ENCODE data around the gene CDR2L.
"Not testable (repeated sequence)": the region's sequence is repeated elsewhere in the genome, so short reads cannot be mapped to it uniquely, and the experiment has no call there.

The CDR2L gene

DNA sequence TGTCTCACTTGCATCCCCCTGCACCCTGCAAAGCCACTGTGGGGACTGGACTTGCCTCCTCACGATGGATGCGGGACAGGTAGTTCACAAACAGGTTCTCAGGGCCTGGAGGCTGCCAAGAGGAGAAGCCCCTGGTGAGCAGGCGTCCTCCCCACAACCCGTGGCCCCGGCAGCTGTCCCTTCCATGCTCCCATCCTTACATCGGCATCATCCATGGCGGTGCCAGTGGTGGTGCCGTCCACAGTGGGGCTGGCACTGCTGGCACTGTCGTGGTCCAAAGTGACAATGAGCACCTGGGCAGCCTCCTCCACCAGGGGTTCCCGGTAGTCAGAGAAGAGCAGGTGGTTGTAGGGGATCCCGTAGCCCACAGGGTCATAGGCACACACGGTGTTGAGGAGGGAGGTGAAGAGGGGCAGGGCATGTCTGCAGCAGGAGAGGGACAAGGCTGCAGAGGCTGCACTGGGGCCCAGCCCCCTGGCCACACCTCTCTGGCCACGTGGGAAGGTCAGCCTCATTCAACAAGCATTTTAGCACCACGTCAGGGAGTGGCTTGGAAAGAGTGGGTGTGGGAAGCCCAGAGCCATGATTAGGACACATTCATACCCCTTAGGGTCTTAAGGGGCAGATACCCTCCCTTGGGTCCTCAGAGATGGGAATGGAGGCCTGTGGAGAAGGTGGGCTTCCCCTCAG, 27.5 kb upstream of the CDR2L start:
- peak; percentile 40 for DNase-seq (ENCODE audit: low read depth, low spot score)

DNA sequence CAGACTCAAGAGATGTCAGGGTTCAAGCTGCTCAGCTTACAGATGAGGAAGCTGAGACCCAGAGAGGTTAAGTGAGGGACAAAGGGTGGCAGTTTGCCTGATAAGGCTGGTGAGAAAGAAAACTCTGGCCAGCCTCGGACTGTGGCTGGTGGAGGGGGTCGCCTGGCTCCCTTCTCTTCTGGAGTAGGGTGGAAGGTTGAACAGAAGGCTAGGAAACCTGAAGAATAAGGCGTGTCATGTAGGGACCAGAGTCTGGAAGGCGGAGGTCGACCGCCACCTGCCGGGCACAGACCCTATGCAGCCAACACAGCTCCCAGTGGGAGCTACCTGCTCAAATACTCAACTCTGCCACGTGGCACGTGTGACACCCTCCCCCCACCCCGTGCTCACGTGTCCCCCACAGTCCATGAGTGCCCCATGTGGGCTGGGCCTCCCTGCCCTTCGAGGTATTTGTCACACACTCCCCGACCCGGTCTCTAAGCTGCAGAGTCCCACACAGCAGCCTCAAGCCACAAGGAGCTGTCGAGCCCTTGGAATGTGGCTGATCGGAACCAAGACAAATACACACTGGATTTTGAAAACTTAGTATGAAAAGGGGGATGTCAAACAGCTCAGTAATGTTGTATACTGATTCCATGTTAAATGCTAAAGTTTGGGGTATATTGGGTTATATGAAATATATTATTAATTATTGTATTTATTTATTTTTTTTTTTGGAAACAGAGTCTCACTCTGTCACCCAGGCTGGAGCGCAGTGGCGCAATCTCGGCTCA, 26.7 kb upstream of the CDR2L start:
- peak; percentile 48 for DNase-seq (ENCODE audit: low read depth, low spot score)

DNA sequence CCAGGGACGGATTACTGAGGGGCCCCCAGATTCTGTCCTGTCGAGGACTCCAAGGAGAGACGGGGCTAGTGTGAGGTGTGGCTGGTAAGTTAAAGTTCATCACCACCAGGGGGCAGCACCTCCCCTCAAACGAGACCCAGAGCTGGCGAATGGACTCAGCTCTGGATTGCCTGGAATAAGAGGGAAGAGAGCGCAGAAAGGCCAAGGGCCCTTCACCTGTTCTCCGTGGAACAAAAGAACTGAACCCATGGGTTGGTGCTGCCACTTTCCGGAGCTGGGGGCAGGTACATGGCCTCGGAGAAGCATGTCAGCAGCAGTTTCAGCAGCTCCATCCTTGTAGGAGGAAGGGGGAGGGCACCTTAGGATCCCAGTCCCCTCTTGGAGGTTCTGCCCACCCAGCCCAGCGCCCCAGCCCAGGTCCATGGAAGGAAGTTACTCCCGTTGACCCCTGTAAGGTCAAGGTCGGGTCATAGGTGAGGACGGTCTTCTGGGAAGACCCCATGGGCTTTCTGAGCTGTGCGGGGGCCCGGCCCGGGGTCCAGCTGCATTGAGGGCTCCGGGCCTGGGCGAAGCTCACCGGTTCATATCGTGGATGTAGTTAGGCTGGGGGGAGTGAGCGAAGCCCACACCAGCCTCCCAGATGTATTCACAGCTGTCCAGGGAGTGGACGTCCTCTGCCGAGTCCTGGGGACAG, 25.6 kb upstream of the CDR2L start:
- DNase-seq (ENCODE audit: low read depth, low spot score), result peak; percentile 93

DNA sequence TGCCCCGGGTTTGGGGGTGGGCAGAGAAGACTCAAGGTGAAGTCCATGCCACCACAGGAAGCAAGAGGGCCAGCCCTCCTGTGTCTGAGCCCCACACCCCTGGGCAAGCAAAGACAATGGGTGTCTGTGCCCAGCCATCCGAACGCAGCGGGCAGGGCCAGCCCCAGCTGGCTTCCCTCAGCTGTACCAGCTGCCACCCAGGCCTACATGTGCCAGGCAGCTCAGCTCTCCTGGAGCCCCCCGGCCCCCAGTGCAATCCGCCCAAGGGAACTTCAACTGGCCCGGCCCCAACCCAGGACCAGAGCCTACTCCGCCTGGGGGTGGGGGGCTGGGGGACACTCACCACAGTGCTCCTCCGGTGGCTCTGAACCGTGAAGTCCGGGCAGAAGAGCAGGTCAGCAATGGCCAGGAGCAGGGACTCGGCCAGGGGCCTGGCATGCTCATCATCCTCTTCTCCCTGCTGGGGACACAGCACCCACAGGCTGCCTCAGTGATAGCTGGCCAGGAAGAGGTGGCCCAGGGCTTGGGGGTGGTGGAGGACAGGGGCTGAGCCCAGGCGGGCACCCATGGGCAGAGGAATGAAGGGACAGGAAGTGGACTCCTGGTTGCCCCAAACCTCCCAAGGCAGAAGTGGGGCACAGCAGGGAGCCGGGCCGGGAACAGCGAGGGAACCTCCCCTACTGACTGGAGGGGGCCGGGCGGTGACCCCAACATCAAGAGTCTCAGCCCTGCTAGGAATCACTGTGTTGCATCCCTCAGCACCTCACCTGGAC, 24.6 kb upstream of the CDR2L start:
- no peak for DNase-seq (ENCODE audit: low read depth, low spot score)

DNA sequence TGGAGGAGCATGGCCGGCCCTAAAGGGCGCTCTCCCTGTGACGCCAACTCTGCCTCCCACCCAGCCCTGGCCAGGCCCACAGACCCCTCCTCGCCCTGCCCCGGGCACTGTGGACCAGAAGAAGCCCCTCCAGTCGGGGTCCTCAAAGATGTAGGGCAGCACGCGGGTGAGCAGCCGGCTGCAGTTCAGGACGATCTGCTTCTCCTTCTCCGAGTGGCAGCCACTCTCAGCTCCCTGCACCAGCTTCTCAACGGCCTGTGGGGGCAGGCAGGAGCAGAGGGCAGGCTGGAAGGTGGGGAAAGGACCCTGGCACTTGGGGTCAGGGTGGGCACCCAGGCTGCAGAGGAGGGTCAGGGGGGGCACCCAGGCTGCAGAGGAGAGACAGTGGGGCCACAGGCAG, 23.8 kb upstream of the CDR2L start:
- DNase-seq (ENCODE audit: low read depth, low spot score), result no peak

DNA sequence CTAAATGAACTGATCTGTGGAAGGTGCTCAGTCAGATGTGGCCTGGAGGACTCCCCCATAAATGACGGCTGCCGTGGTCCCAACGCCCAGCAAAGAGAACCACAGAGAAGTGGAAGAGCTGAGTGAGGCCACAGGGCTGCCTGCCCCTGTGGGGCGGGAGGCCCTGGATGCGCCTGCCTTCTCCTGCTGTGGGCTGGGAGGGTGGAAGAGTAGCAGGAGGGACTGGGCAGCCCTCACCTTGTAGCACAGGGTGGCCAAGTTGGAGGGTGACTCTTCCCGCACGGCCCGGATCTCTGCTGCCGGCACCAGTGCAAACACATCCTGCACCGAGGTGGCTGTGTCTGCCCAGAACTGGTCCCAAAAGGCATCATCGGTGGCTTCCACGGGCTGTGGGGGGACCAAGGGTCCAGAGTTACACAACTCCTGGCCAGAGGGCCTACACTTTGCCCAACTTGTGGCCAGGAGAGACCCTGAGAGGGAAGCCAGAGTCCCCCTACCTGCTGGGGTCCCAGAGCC, 23.1 kb upstream of the CDR2L start:
- DNase-seq (ENCODE audit: low read depth, low spot score), result no peak

DNA sequence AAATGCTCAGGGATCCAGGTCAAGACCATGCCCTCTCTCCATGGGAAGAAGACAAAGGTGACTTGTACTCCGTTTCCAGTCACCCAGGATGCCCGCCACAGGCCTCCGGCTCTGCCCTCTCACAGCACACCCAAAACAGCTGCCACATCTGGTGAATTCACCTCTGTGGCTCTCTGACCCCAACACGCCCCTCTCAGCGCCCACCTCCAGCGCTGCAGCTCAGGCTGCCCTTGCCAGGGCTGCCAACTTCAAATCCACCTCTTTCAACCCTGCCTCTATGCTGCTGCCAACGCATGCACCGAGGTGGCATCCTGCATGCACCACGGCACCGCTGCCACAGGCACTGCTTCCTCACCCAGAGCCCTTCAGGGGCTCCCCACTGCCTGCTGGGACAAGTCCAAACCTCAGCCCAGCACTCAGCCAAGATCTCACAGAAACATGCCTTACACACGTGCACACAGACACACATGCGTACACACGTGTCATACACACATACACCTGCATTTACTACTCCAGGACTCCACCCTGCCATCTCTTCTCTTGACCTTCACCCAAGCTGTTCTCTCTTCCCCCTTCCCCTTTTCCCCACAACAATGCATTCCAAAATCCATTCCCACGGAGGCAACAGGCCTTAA, 22.3 kb upstream of the CDR2L start:
- no peak for DNase-seq (ENCODE audit: low read depth, low spot score)

DNA sequence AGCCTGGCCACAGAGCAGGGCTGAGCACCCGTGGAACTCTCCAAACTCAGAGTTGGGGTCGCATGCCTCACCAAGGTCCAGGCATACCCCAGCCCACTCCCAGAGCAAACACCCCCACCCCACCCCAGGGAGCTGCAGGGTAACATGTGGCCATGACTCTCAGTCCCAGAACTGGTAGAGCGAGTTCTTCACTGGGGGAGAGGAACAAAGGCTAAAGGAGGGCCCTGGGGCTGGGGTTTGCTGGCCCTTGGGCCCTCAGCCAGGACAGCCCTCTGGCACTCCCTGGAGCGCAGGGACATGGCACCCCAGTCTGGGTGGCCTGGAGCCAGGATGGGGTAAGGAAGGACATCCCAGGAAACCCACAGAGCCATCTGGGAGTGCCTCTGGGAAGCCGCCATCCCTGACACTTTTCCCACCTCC, 19.1 kb upstream of the CDR2L start:
- no peak for DNase-seq (ENCODE audit: low read depth, low spot score)

DNA sequence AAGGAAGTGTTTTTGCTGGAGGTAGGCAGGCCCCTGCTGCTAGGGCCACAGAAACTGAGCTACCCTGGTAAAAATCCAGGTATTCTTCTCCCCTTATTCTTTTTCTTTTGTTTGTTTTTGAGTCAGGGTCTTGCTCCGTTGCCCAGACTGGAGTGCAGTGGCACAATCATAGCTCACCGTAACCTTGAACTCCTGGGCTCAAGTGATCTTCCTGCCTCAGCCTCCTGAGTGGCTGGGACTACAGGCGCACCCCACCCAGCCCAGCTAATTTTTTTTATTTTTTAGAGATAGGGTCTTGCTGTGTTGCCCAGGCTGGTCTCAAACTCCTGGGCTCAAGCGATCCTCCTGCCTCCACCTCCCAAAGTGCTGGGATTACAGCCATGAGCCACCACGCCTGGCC, 17.9 kb upstream of the CDR2L start:
- not testable (repeated sequence) for DNase-seq (ENCODE audit: low read depth, low spot score)

DNA sequence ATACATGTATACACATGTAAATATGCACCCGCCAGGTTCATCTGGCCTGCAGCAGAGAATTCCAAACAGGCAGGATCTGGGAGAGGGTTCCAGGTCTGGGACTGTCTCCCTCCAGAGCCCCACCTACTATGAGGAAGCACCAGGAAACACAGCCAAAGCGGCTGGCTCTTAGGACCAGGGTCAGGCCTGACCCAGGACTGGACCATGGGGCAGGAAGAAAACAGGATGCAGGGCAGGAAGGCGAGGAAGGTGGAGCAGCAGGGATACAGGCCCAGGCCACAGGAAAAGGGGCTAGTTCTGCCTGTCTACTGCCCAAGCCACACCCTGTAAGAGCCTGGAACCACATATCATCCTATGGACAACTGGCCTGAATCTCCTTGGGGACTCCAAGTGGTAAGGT, 17.0 kb upstream of the CDR2L start:
- DNase-seq (ENCODE audit: low read depth, low spot score), result no peak

DNA sequence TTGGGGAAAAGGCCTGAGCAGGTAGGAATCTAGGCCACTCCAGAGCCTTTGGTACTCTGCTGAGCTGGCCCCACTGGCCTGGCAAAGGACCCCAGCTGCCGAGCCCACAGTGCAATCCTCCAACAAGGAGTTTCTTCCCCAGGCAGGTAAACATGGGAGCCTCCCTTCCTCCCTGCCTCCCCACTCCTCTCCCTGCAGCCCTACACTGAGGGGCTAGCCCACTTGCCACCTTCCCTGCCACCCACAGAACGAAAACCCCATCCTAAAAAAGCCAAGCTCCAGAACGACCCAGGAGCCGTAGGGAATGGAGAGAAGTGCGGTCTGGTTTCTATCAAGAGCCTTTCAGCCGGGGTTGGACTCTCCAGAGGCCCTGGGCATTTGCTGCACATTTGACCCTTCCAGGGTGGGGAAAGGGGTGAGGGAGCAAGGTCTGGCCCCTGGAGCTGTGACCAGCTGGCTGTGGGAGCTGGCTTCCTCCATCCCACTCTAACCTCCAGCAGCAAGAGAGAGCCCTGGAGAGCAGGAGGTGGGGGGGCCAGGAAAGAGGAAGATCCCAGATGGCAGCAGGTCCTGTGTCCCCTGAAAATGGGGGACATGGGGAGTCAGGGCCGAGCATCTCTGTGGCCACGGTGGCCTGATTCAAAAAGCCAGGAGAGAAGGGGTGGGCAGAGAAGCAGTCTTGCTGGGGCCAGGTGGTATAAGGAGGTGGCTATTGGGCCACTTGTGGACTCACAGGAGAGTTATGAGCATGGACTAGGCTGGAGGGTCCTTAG, 16.2 kb upstream of the CDR2L start:
- DNase-seq (ENCODE audit: low read depth, low spot score), result no peak

DNA sequence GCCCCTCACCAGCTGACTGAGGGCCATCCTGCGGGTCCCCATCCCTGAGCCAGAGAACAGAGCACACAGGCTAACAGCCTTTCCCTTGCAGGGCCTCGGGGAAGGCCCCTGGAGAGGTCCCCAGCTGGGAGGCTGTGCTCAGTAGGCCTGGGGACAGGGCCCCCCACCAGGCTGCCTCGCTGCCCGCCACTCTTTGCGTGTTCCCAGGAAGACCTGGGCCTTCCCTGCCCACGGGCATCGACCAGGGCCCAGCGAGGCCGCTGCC, 15.7 kb upstream of the CDR2L start:
- no peak for DNase-seq (ENCODE audit: low read depth, low spot score)

DNA sequence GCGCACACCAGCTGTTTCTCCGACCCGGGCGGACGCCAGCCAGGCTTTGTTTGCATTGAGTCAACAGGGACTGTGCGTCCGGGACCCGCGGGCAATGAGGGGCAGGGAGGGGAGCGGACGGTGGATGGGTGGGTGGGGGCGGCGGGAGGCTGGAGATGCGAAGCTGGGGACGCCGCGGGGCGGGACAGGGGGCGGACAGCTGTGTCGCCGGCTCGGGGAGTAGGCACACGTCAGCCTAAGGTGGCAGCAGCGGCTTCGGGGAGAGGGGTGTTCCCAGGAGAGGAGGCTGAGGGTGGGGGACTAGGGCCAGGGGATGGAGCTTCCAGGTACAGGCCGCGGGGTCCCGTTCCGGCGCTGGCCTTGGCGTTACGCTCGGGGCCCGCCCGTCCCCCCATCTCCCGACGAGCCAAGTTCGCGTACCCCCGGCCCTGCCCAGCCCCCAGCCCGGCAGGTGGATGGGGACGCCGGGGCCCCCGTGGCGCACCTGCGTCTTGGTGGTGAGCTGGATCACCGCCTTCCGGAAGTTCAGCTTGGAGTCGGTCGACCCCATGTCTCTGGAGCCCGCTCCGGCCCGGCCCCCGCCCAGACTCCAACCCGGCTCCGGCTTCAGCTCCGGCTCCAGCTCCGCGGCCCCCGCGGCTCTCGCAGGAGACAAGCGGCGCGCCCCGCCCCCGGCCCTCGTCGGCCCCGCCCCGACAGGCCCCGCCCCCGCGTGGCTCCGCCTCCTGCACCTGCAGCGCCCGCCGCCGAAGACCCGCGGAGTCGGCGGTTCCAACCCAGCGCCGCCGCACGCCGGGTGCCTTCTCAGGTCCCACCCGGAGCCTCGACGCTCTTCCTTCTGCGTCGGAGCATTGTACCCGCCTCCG, 15.1 kb upstream of the CDR2L start, which contains the start of gene HID1:
TSS of gene HID1 (minus strand) at position 653 of the 866 bp plus-strand sequence. CDS start at position 550, 103 bp downstream.
- peak; percentile 52 for DNase-seq (ENCODE audit: low read depth, low spot score)

DNA sequence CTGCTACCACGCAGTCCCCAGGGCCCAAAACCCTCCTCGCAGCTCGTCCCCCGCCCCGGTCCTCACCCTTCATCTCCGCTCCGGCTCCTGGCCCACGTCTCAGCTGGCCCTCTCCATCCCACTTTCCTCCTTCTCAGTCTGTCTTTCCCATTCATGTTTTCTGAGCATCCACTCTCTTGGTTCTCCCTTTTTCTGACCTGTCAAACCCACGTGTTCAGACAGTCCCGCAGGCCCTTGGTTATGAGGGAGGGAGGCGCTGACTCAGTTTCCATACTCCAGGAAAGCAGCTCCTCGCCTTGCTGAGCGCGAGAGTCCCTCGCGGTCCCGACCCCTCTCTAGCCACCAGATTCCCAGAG, 14.5 kb upstream of the CDR2L start:
- DNase-seq (ENCODE audit: low read depth, low spot score), result no peak

DNA sequence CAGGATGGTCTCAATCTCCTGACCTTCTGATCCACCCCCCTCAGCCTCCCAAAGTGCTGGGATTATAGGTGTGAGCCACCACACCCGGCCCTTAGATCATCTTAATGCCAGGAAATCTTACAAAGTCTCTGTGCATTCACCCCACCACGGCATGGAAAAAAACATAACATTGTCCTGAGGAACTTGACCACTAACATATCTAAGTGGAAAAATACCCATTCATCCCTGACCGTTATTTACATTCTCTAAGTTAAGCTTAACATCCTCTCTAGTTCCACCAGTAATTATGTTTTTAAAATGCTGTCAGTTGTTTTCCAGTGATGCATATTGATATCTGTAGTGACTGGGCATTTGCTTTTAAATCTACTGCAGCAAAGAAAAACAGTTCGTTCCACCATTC, 11.5 kb upstream of the CDR2L start:
- DNase-seq (ENCODE audit: low read depth, low spot score), result no peak

DNA sequence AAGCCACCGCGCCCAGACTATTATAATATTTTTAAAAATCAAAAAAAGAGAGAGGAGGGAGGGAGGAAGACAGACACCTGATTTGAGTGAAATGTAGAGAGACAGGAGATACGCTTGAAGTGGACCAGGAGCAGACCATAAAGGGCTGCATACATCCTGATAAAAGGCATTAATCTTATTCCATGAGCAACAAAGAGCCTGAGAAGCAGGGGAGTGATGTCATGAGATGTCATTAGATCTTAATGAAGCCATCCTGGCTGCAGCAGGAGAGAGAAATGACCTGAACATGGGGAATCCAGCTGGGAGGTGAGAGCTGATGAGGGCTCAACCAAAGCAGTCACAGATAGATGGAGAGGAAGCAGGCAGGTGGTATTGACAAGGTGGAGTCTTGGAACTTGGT, 9.6 kb upstream of the CDR2L start:
- no peak for DNase-seq (ENCODE audit: low read depth, low spot score)

DNA sequence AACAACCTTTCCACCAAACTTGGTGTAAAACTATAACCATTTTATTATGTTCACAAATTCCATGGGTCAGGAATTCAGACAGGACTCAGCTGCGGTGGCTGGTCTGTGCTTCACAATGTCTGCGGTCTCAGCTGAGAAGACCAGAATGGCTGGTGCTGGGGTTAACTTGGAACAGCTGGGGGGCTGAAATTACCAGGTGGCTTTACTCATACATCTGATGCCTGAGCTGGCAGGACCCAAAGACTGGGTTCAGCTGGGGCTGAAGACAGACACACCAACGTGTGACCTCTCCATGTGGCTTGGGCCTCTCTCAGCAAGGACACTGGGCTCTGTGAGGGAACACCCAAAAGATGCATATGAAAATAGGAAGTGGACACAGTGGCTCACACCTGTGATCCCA, 9.2 kb upstream of the CDR2L start:
- DNase-seq (ENCODE audit: low read depth, low spot score), result no peak

DNA sequence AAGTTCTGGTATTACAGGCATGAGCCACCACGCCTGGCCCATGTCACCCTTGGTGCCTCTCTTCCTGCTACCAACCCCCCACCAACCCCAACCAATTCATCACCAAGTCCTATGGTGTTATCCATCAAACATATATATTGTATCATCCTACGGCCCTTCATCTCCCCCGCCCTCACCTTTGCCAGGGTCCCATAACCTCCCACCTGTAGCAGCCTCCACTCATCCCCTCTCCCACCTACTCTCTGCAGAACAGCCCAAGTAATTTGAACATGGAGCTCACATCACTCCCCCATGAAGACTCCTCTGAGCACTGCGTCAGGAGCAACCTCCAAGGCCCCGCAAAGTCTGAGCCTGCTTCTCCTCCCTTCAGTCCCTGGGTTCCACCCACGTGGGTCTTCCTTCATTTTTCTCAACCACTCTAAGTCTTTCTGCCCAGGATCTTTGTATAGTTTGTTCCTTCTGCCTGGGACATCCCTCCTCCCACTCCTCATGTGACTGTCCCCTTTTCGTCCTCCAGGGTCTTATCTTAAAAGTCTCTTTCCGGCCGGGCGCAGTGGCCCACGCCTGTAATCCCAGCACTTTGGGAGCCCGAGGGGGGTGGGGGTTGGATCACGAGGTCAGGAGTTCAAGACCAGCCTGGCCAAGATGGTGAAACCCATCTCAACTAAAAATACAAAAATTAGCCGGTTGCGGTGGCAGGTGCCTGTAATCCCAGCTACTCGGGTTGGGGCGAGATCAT, 7.9 kb upstream of the CDR2L start:
- DNase-seq (ENCODE audit: low read depth, low spot score), result no peak

Measured in astrocyte of the hippocampus (primary cell).